Nephron (organoid): ENCODE results near the gene ABHD16A.

Experiments used
- H3K27ac Mint-ChIP-seq, 3 experiments: 2 replicates each; pipeline ENCODE4 v1.8.0; 2020; ENCODE audit warnings: mixed read lengths in 3 of 3, mild to moderate bottlenecking in 2 of 3, moderate library complexity in 1 of 3
- H3K27me3 Mint-ChIP-seq: 2 replicates; pipeline ENCODE4 v1.8.0; 2021; ENCODE audit warnings: low read depth, mild to moderate bottlenecking, moderate library complexity, mixed read lengths
- H3K36me3 Mint-ChIP-seq: 2 replicates; pipeline ENCODE4 v1.8.0; 2020; ENCODE audit warnings: low read depth, mixed read lengths
- H3K4me1 Mint-ChIP-seq: 2 replicates; pipeline ENCODE4 v1.8.0; 2020; ENCODE audit warnings: mixed read lengths
- H3K4me3 Mint-ChIP-seq, 3 experiments: 2 replicates each; pipeline ENCODE4 v1.8.0; 2020; ENCODE audit warnings: mild to moderate bottlenecking in 3 of 3, mixed read lengths in 3 of 3, moderate library complexity in 2 of 3
- H3K9me3 Mint-ChIP-seq: 2 replicates; pipeline ENCODE4 v1.8.0; 2020; ENCODE audit warnings: mixed read lengths
- TF ChIP-seq, protein P1 (sequence below), 3 experiments: fragments of 200-600 bp; sonication (generic); IDR thresholded peaks; one replicate each; pipeline ENCODE4 v1.5.0; 2021; ENCODE audit warnings: antibody characterized with exemption in 3 of 3; ENCODE audit not compliant: unreplicated experiment in 3 of 3

Gene ABHD16A

DNA sequence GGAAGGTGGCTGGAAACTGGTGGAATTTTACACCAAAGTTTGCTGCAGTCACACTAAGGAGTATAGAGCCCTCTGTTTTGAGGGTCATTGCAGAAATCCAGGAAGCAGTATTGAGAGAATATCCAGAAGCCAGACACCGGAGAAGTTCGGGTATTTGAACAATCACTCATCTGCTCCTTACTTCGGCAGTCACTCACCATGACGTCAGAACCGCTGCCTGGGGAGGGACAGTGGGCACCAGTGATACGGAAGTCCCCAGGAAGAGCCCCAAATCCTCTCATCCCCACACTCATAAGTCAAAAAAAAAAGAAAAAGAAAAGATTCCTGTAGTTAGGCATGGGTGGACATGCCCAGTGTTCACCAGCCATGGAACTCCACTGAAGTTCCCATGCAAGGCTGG lies 26.2 kb downstream of the ABHD16A start:
- TF ChIP-seq, protein P1, sequence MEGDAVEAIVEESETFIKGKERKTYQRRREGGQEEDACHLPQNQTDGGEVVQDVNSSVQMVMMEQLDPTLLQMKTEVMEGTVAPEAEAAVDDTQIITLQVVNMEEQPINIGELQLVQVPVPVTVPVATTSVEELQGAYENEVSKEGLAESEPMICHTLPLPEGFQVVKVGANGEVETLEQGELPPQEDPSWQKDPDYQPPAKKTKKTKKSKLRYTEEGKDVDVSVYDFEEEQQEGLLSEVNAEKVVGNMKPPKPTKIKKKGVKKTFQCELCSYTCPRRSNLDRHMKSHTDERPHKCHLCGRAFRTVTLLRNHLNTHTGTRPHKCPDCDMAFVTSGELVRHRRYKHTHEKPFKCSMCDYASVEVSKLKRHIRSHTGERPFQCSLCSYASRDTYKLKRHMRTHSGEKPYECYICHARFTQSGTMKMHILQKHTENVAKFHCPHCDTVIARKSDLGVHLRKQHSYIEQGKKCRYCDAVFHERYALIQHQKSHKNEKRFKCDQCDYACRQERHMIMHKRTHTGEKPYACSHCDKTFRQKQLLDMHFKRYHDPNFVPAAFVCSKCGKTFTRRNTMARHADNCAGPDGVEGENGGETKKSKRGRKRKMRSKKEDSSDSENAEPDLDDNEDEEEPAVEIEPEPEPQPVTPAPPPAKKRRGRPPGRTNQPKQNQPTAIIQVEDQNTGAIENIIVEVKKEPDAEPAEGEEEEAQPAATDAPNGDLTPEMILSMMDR (IDR thresholded peaks at IDR 0.05; ENCODE audit: unreplicated experiment in 3 of 3): no peak
- Mint-ChIP-seq H3K36me3 (peaks cover 14% of the 10 kb centered on the region), H3K4me3 (no peak overlapping the region), H3K27me3 (no peaks in the 10 kb centered on the region), H3K27ac (peak overlapping the region in 1 of 3 experiments; percentile 30), H3K4me1 (peaks cover 15% of the 10 kb centered on the region), H3K9me3 (no peaks in the 10 kb centered on the region)

DNA sequence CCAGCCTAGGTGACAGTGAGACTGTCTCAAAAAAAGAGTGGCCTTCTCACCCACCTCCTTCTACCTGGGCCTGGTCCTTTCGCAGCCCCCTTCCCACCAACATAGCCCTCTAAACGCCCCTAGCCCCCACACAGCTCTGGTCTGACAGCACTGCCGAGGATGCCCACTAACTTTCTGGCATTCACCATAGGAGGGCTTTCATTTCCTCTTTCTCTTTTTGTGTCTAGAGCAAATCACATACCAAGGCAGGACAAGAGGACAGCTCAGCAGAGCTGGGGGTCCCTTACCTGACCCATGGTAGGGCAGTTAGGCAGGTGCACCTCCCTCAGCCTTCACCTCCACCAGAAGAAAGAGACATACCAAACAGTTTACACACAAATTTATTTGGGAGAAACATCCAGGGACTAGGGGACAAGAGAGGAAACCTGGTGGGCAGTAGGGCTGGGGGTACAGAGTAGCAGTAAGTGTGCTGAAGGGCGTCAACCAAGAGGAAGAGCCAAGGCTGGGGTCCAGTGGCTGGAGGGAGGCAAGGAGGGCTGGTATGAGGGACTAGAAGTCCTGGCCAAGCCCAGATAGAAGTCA lies 26.7 kb downstream of the ABHD16A start:
- peak overlapping the region in 1 of 3 experiments; percentile 30 for H3K27ac Mint-ChIP-seq
- peaks cover 18% of the 10 kb centered on the region for H3K36me3 Mint-ChIP-seq
- TF ChIP-seq, protein P1 (IDR thresholded peaks at IDR 0.05; ENCODE audit: unreplicated experiment in 3 of 3): no peak
- H3K9me3 Mint-ChIP-seq: no peaks in the 10 kb centered on the region
- H3K4me1 Mint-ChIP-seq: peaks cover 11% of the 10 kb centered on the region
- H3K27me3 Mint-ChIP-seq: no peaks in the 10 kb centered on the region
- H3K4me3 Mint-ChIP-seq: peak overlapping the region in 1 of 3 experiments; percentile 24

DNA sequence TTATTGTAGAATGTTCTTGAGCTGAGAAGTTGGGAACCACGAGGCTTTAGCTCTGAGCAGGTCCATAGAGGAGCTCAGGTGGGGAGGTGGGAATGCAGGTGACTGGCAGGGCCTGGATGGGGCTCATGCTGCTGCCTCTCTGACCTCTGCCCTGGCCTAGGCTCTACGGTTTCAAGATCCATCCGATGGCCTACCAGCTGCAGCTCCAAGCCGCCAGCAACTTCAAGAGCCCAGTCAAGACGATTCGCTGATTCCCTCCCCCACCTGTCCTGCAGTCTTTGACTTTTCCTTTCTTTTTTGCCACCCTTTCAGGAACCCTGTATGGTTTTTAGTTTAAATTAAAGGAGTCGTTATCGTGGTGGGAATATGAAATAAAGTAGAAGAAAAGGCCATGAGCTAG lies 33.4 kb downstream of the ABHD16A start, which contains the start of gene LY6G5B:
Gene LY6G5B, plus strand, starts transcription at position 301 of the 400 bp plus-strand sequence. CDS start 975 bp downstream, outside the sequence.
- Mint-ChIP-seq H3K27me3 (no peaks in the 10 kb centered on the region), H3K9me3 (no peaks in the 10 kb centered on the region), H3K4me3 (peak within 1 kb of the TSS; percentile 19 to 70 (median 25)), H3K27ac (no peak within 1 kb of the TSS), H3K36me3 (peaks cover 62% of the 10 kb centered on the region), H3K4me1 (peaks cover 21% of the 10 kb centered on the region)
- TF ChIP-seq, protein P1 (IDR thresholded peaks at IDR 0.05; ENCODE audit: unreplicated experiment in 3 of 3): no peak

DNA sequence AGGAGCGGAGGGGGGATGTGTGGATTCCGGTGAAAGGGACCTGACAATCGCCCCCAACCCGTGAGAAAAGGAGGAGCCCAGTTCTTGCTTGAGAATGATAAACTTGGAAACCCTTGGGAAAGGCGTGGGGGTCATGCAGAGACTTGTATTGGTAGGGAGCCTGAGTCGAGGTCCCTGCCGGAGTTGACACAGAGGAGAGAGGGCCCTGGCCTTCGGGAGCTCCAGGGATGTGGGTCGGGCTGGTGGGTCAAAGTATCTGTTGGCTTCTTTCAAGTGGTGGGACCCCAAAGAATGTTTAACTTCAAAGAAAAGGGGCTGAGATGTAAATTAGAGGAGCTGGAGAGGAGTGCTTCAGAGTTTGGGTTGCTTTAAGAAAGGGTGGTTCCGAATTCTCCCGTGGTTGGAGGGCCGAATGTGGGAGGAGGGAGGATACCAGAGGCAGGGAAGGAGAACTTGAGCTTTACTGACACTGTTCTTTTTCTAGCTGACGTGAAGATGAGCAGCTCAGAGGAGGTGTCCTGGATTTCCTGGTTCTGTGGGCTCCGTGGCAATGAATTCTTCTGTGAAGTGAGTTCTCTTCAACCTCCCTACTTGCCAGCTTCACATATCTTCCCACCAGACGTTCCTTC lies 36.7 kb downstream of the ABHD16A start:
- Mint-ChIP-seq H3K9me3 (no peaks in the 10 kb centered on the region), H3K36me3 (peaks cover 61% of the 10 kb centered on the region), H3K4me1 (peaks cover 42% of the 10 kb centered on the region), H3K4me3 (peak overlapping the region; percentile 93 to 97 (median 95)), H3K27ac (peak overlapping the region; percentile 97 to 99 (median 99)), H3K27me3 (no peaks in the 10 kb centered on the region)
- TF ChIP-seq, protein P1 (IDR thresholded peaks at IDR 0.05; ENCODE audit: unreplicated experiment in 3 of 3): no peak

DNA sequence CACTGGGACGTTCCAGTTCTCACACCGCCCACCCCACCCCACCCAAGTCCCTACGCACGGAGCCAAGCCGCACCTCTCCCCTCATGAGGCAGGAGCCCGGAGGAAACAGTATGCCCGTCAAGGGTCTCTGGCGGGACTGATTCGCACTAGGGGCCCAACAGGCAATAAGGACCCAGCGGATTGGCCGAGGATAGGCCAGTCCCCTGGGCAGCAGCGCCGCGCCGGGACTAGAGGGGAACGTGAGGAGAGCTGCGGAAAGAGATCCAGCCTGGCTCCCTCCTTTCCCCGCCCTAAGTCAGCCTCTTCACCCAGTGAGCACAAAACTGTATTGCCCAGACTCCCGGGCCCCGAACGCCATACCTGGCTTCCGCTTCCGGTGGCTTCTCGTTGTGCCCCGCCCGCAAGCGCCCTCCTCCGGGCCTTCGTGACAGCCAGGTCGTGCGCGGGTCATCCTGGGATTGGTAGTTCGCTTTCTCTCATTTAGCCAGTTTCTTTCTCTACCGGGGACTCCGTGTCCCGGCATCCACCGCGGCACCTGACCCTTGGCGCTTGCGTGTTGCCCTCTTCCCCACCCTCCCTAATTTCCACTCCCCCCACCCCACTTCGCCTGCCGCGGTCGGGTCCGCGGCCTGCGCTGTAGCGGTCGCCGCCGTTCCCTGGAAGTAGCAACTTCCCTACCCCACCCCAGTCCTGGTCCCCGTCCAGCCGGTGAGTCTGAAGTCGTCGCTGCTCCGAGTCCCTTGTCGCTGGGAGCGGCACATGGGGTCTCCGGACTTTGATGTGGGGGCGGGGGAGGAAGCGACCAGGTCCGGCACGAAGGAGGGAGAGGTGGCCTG lies 37.4 kb downstream of the ABHD16A start, which contains the start of gene CSNK2B:
Gene CSNK2B, plus strand, starts transcription at position 580 of the 836 bp plus-strand sequence. CDS start 752 bp downstream, outside the sequence.
- TF ChIP-seq, protein P1 (IDR thresholded peaks at IDR 0.05; ENCODE audit: unreplicated experiment in 3 of 3): no peak
- Mint-ChIP-seq H3K4me1 (peaks cover 47% of the 10 kb centered on the region), H3K4me3 (peak within 1 kb of the TSS; percentile 93 to 97 (median 95))

More for the DNA sequence above, 37.4 kb downstream of the ABHD16A start, which contains the start of gene CSNK2B:
- peaks cover 54% of the 10 kb centered on the region for H3K36me3 Mint-ChIP-seq
- H3K9me3 Mint-ChIP-seq: no peaks in the 10 kb centered on the region
- H3K27ac Mint-ChIP-seq: peak within 1 kb of the TSS; percentile 97 to 99 (median 99)
- no peaks in the 10 kb centered on the region for H3K27me3 Mint-ChIP-seq
